H1 (cell line): ENCODE measurements around the gene HOXA13. TPM values are rescaled to one million over a fixed set of nuclear protein-coding genes. Genes with fewer than 3 reads are reported as not detected.
A peak's percentile ranks its signal among the peaks of the same experiment; 100 is the strongest.

Experiments used
- CTCF ChIA-PET: fragments of 300-600 bp; sonication (Branson Sonifier 250); formaldehyde crosslinking; loops from one replicate; lab custom pipeline; 2021; ENCODE audit not compliant: partially characterized antibody; lab: Charles Lee
- POLR2A ChIA-PET: fragments of 300-600 bp; sonication (Branson Sonifier 250); formaldehyde crosslinking; loops from one replicate; lab custom pipeline; 2021; ENCODE audit warnings: inconsistent platforms; ENCODE audit not compliant: partially characterized antibody; lab: Charles Lee
- DNase-seq, 2 experiments: peaks; one replicate each; pipeline versions ENCODE4 v3.0.0 to v3.0.0-alpha.2; 2010 to 2022; ENCODE audit warnings: low spot score in 2 of 2, low read depth in 1 of 2, mixed read lengths in 1 of 2
- FAIRE-seq: peaks from 2 replicates; lab custom pipeline; 2011; peaks lifted over from hg19 to GRCh38; lab: Jason Lieb, UNC
- H2AFZ ChIP-seq: 2 replicates; pipeline ENCODE4 v1.8.1; 2012; ENCODE audit warnings: low read length, inconsistent platforms
- H2AK5ac ChIP-seq: 2 replicates; pipeline ENCODE4 v1.6.1; 2013; ENCODE audit warnings: low read depth, low read length
- H2BK120ac ChIP-seq: replicated peaks from 2 replicates; pipeline ENCODE3; 2013; ENCODE audit warnings: low read depth, low read length, inconsistent platforms
- H2BK12ac ChIP-seq: 2 replicates; pipeline ENCODE4 v1.6.1; 2013; ENCODE audit warnings: low read depth, low read length
- H2BK15ac ChIP-seq: 2 replicates; pipeline ENCODE4 v1.6.1; 2013; ENCODE audit warnings: low read length
- H2BK20ac ChIP-seq: 2 replicates; pipeline ENCODE4 v1.6.1; 2013; ENCODE audit warnings: low read length
- H2BK5ac ChIP-seq: 2 replicates; pipeline ENCODE4 v1.6.1; 2013; ENCODE audit warnings: low read depth, low read length
- H3K14ac ChIP-seq: 2 replicates; pipeline ENCODE4 v1.6.1; 2013; ENCODE audit warnings: inconsistent platforms; ENCODE audit not compliant: insufficient read length
- H3K18ac ChIP-seq: 2 replicates; pipeline ENCODE4 v1.6.1; 2013; ENCODE audit warnings: low read length; ENCODE audit errors: extremely low read depth
- H3K23ac ChIP-seq: 2 replicates; pipeline ENCODE4 v1.6.1; 2013; ENCODE audit warnings: inconsistent platforms; ENCODE audit not compliant: insufficient read length
- H3K23me2 ChIP-seq: 2 replicates; pipeline ENCODE4 v1.6.1; 2013; ENCODE audit warnings: low read depth, low read length
- H3K27ac ChIP-seq: 2 replicates; pipeline ENCODE4 v1.6.1; 2011; ENCODE audit warnings: low read depth, low read length, inconsistent platforms
- H3K27me3 ChIP-seq, 4 experiments: replicated peaks in 1 of 4; 1 replicate in 1 of 4; 2 replicates in 3 of 4; pipeline versions ENCODE4 v1.6.1 to v1.8.1; 2011 to 2013; ENCODE audit warnings: low read length in 3 of 4, mild to moderate bottlenecking in 3 of 4, inconsistent platforms in 2 of 4, mixed read lengths in 2 of 4, moderate library complexity in 1 of 4; ENCODE audit not compliant: control insufficient read depth in 3 of 4, insufficient read depth in 3 of 4; ENCODE audit errors: extremely low read depth in 1 of 4
- H3K36me3 ChIP-seq, 4 experiments: 2 replicates each; pipeline versions ENCODE4 v1.6.1 to v1.8.1; 2011 to 2013; ENCODE audit warnings: mild to moderate bottlenecking in 4 of 4, low read length in 3 of 4, moderate library complexity in 2 of 4, control low read depth in 1 of 4, inconsistent platforms in 1 of 4; ENCODE audit not compliant: insufficient read depth in 4 of 4, control insufficient read depth in 2 of 4
- H3K4ac ChIP-seq: replicated peaks from 2 replicates; pipeline ENCODE3; 2013; ENCODE audit warnings: low read length, low read depth, mixed read lengths, inconsistent platforms; ENCODE audit not compliant: insufficient read length
- H3K4me1 ChIP-seq, 4 experiments: replicated peaks in 1 of 4; 1 replicate in 1 of 4; 2 replicates in 3 of 4; pipeline versions ENCODE4 v1.6.1 to v1.8.1; 2011 to 2013; ENCODE audit warnings: low read length in 3 of 4, inconsistent platforms in 2 of 4, mixed read lengths in 1 of 4; ENCODE audit not compliant: insufficient read depth in 4 of 4, control insufficient read depth in 3 of 4
- H3K4me2 ChIP-seq, 2 experiments: 2 replicates each; pipeline versions ENCODE4 v1.6.1 to v1.8.1; 2011 to 2013; ENCODE audit warnings: low read depth in 2 of 2, low read length in 2 of 2, control low read depth in 1 of 2, inconsistent platforms in 1 of 2, mild to moderate bottlenecking in 1 of 2; ENCODE audit not compliant: insufficient read depth in 1 of 2
- H3K4me3 ChIP-seq, 4 experiments: fragments of 200-600, 300-600 bp in 1 of 4; sonication (generic), shearing (Covaris generic), sonication (Bioruptor Twin) in 1 of 4; 2 replicates each; pipeline versions ENCODE4 v1.5.1 to v1.8.1; 2011 to 2016; ENCODE audit warnings: low read length in 4 of 4, low read depth in 3 of 4, control low read depth in 2 of 4, inconsistent platforms in 2 of 4, mild to moderate bottlenecking in 2 of 4, mixed read lengths in 1 of 4, moderate library complexity in 1 of 4; ENCODE audit not compliant: insufficient read depth in 2 of 4; ENCODE audit errors: extremely low read depth in 1 of 4
- H3K56ac ChIP-seq: replicated peaks from 2 replicates; pipeline ENCODE3; 2013; ENCODE audit warnings: low read depth, mild to moderate bottlenecking, mixed read lengths, low read length, inconsistent platforms; ENCODE audit not compliant: insufficient read length
- H3K79me1 ChIP-seq: 2 replicates; pipeline ENCODE4 v1.6.1; 2013; ENCODE audit warnings: low read depth, low read length, control low read depth
- H3K79me2 ChIP-seq, 2 experiments: 2 replicates each; pipeline versions ENCODE4 v1.6.1 to v1.8.1; 2012 to 2013; ENCODE audit warnings: low read length in 2 of 2, mild to moderate bottlenecking in 2 of 2, inconsistent platforms in 1 of 2; ENCODE audit not compliant: insufficient read depth in 2 of 2, control insufficient read depth in 1 of 2
- H3K9ac ChIP-seq, 4 experiments: replicated peaks in 1 of 4; 1 replicate in 1 of 4; 2 replicates in 3 of 4; pipeline versions ENCODE4 v1.6.1 to v1.8.1; 2011 to 2013; ENCODE audit warnings: low read depth in 3 of 4, low read length in 3 of 4, control low read depth in 2 of 4, mild to moderate bottlenecking in 2 of 4, moderate library complexity in 2 of 4, inconsistent platforms in 1 of 4; ENCODE audit errors: extremely low read depth in 1 of 4
- H3K9me3 ChIP-seq, 2 experiments: 2 replicates each; pipeline versions ENCODE4 v1.6.1 to v1.8.1; 2012 to 2013; ENCODE audit warnings: mild to moderate bottlenecking in 2 of 2, moderate library complexity in 2 of 2, control low read depth in 1 of 2, inconsistent platforms in 1 of 2, low read depth in 1 of 2, low read length in 1 of 2, mixed read lengths in 1 of 2; ENCODE audit not compliant: insufficient read depth in 2 of 2
- H4K20me1 ChIP-seq, 2 experiments: replicated peaks in 1 of 2; 2 replicates each; pipeline versions ENCODE3 to v1.8.1; 2011 to 2013; ENCODE audit warnings: inconsistent platforms in 2 of 2, low read length in 2 of 2, mild to moderate bottlenecking in 1 of 2; ENCODE audit not compliant: insufficient read depth in 2 of 2, control insufficient read depth in 1 of 2
- H4K5ac ChIP-seq: 2 replicates; pipeline ENCODE4 v1.6.1; 2013; ENCODE audit warnings: low read length, low read depth, mixed read lengths, inconsistent platforms; ENCODE audit not compliant: insufficient read length
- H4K8ac ChIP-seq: 2 replicates; pipeline ENCODE4 v1.8.0; 2013; ENCODE audit warnings: mild to moderate bottlenecking, moderate library complexity, low read length, inconsistent platforms; ENCODE audit not compliant: insufficient read depth; ENCODE audit errors: extremely low read depth
- H4K91ac ChIP-seq: replicated peaks from 2 replicates; pipeline ENCODE3; 2013; ENCODE audit warnings: low read length, mixed read lengths, inconsistent platforms; ENCODE audit not compliant: insufficient read length
- BRCA1 ChIP-seq: IDR thresholded peaks from 2 replicates; pipeline ENCODE4 v1.6.1; 2012; ENCODE audit warnings: low read depth, low read length, improper control_type of control experiment
- CEBPB ChIP-seq: IDR thresholded peaks from 2 replicates; pipeline ENCODE4 v1.6.1; 2012; ENCODE audit warnings: low read depth, low read length
- CREB1 ChIP-seq: IDR thresholded peaks from 2 replicates; pipeline ENCODE4 v1.6.1; 2012; ENCODE audit warnings: inconsistent platforms
- CTBP2 ChIP-seq: IDR thresholded peaks from 2 replicates; pipeline ENCODE4 v1.7.0; 2011; ENCODE audit warnings: borderline replicate concordance, mild to moderate bottlenecking, moderate library complexity, mixed read lengths, low read length; ENCODE audit not compliant: insufficient read depth, insufficient read length
- EZH2 ChIP-seq: fragments of 200-600 bp; sonication (generic); IDR thresholded peaks from 2 replicates; pipeline ENCODE4 v1.7.1; 2012; ENCODE audit warnings: low read depth, mild to moderate bottlenecking, moderate library complexity, low read length, inconsistent platforms; ENCODE audit not compliant: severe bottlenecking
- JUND ChIP-seq: IDR thresholded peaks from 2 replicates; pipeline ENCODE4 v1.6.1; 2011; ENCODE audit warnings: mild to moderate bottlenecking, improper control_type of control experiment, low read length
- POLR2A ChIP-seq, 2 experiments: IDR thresholded peaks; 1 replicate in 1 of 2; 2 replicates in 1 of 2; pipeline ENCODE4 v1.6.1; 2011; ENCODE audit warnings: low read depth in 2 of 2, low read length in 2 of 2, mild to moderate bottlenecking in 2 of 2; ENCODE audit errors: control extremely low read depth in 1 of 2
- RNF2 ChIP-seq: fragments of 200-900, 300-1000 bp; sonication (generic); IDR thresholded peaks from 2 replicates; pipeline ENCODE4 v1.7.1; 2016; ENCODE audit warnings: borderline replicate concordance, low read depth, mild to moderate bottlenecking, antibody characterized with exemption, low read length; ENCODE audit not compliant: poor library complexity, severe bottlenecking; ENCODE audit errors: missing control alignments
- SP2 ChIP-seq: IDR thresholded peaks from 2 replicates; pipeline ENCODE4 v1.6.1; 2012; ENCODE audit warnings: mild to moderate bottlenecking, low read length, inconsistent platforms
- SRF ChIP-seq: IDR thresholded peaks from 2 replicates; pipeline ENCODE4 v1.6.1; 2011; ENCODE audit warnings: mild to moderate bottlenecking, low read depth, low read length, moderate library complexity
- SUZ12 ChIP-seq: fragments of 200-600 bp; sonication (generic); IDR thresholded peaks from 2 replicates; pipeline ENCODE4 v1.6.1; 2012; ENCODE audit warnings: mild to moderate bottlenecking, inconsistent platforms, low read length, moderate library complexity, mixed read lengths
- TAF1 ChIP-seq: IDR thresholded peaks from 2 replicates; pipeline ENCODE4 v1.6.1; 2011; ENCODE audit warnings: mild to moderate bottlenecking, low read depth, low read length
- WGBS, 2 experiments: shearing (Covaris generic) in 1 of 2; methylation state at CpG; one replicate each; pipeline versions ENCODE4 v1.1.6 to v1.1.7; 2013 to 2015; ENCODE audit warnings: low lambda C conversion rate in 2 of 2, mixed read lengths in 2 of 2, inconsistent platforms in 1 of 2, low coverage in 1 of 2, missing lambda C conversion rate in 1 of 2; ENCODE audit not compliant: insufficient replicate concordance in 2 of 2, insufficient coverage in 1 of 2, insufficient read length in 1 of 2; ENCODE audit errors: extremely low coverage in 1 of 2, missing lambda C conversion rate in 1 of 2; 5-methylcytosine and 5-hydroxymethylcytosine counted together
- polyA plus RNA-seq, 7 experiments: library from polyadenylated mRNA; depleted of rRNA in 3 of 7; stranded (reverse) in 5 of 7; unstranded in 2 of 7; fragments of >200 nt in 5 of 7; fragments of 200-250 nt in 2 of 7; gene quantifications; 1 replicate in 5 of 7; 2 replicates in 1 of 7; 4 replicates in 1 of 7; pipeline versions ENCODE4 v1.2.1 to v1.2.3, GENCODE V29; 2011 to 2013; ENCODE audit warnings: missing spikeins in 2 of 7, mixed read lengths in 2 of 7
- total RNA-seq: library from RNA; stranded (reverse); fragmentation: NEBNext Ultra II Directional; extraction: Animal tissue kit (Norgen Biotek cat#: 25700); gene quantifications from 2 replicates; pipeline ENCODE4 v1.2.1, GENCODE V29; 2021

HOXA13 gene
- total and polyA plus RNA-seq, 2 of the 8 experiments (the other 6 are each of a cell fraction or from before 2014, with no cell fraction given), result not detected

GRCh38 chr7:27151931-27152815, 47.7 kb downstream of the HOXA13 start, which contains the start of gene HOXA3:
Gene HOXA3 (minus strand): TSS chr7:27152583. CDS start chr7:27110640, 41,943 bp downstream.
- Histone ChIP-seq H3K9ac (no peak within 1 kb of the TSS), H3K36me3 (peaks cover 0 to 14% (median 0%) of the 10 kb centered on the region in 4 experiments; a peak in 1 of 8 replicates), H2BK12ac (no peak within 1 kb of the TSS), H2AK5ac (peak within 1 kb of the TSS; percentile 48; the same call in 1 of the 2 replicates), H3K14ac (no peak within 1 kb of the TSS), H3K27ac (no peak within 1 kb of the TSS), H3K4me2 (peak within 1 kb of the TSS in 1 of 2 experiments; percentile 58; a peak in 3 of 4 replicates), H2AFZ (no peak within 1 kb of the TSS), H2BK5ac (no peak within 1 kb of the TSS), H3K23ac (no peak within 1 kb of the TSS), H3K4me3 (peak within 1 kb of the TSS in 1 of 4 experiments; percentile 19; a peak in 1 of 8 replicates), H3K23me2 (peaks cover 2% of the 10 kb centered on the region; the same call in 1 of the 2 replicates), H3K79me2 (no peaks in the 10 kb centered on the region), H2BK15ac (no peak within 1 kb of the TSS), H3K27me3 (peaks cover 98 to 100% (median 100%) of the 10 kb centered on the region in 4 experiments), H4K91ac (no peak within 1 kb of the TSS), H3K79me1 (no peaks in the 10 kb centered on the region), H3K56ac (no peak within 1 kb of the TSS), H2BK20ac (no peak within 1 kb of the TSS), H3K18ac (no peak within 1 kb of the TSS), H3K4ac (no peak within 1 kb of the TSS), H4K5ac (no peak within 1 kb of the TSS), H2BK120ac (no peak within 1 kb of the TSS), H4K8ac (no peak within 1 kb of the TSS), H3K4me1 (peaks cover 0 to 8% (median 3%) of the 10 kb centered on the region in 4 experiments; a peak in 4 of 7 replicates), H3K9me3 (peaks cover 0 to 10% of the 10 kb centered on the region in 2 experiments; a peak in 1 of 4 replicates), H4K20me1 (peaks cover 29 to 47% of the 10 kb centered on the region in 2 experiments)
- DNase-seq (peak in 1 of 2 experiments; percentile 63), FAIRE-seq (no peak)
- ChIA-PET CTCF (interaction anchor here (0.8 to 12.5 kb wide), 11 partner anchors 7 to 472 kb away, joined by 3 to 123 read pairs (median 4); partner anchors contain the start of genes HOXA1, HOXA4, HOXA5 and HOXA9), POLR2A (interaction anchor here (1.9 kb wide), 1 partner anchor 9 kb away, joined by 5 read pairs; the partner anchor contains the start of gene HOXA5)
- WGBS, 2 experiments, result 15% methylated on average over 48 of the region's 53 CpGs; no CpG with 5 or more reads in 1 of the 2 experiments
- TF ChIP-seq BRCA1, result no peak
- no peak for TF ChIP-seq CTBP2
- TF ChIP-seq EZH2, result peak; percentile 97
- peak; percentile 93 for TF ChIP-seq SUZ12
- no peak for TF ChIP-seq SP2
- TF ChIP-seq SRF, result no peak
- TF ChIP-seq TAF1, result no peak
- TF ChIP-seq CREB1, result no peak
- TF ChIP-seq POLR2A (IDR thresholded peaks at IDR 0.05; ENCODE audit: control extremely low read depth in 1 of 2, low read depth in 2 of 2, low read length in 2 of 2), result no peak
- no peak for TF ChIP-seq JUND
- TF ChIP-seq RNF2, result no peak
- TF ChIP-seq CEBPB, result no peak
